Thymus (tissue), 2 donors: ENCODE data around the gene TXN. TPM values are rescaled to one million over a fixed set of nuclear protein-coding genes. Genes with fewer than 3 reads are reported as not detected.

Experiments used
- polyA plus RNA-seq: library from polyadenylated mRNA; stranded (reverse); fragments of 200-250 nt; gene quantifications from one replicate; pipeline ENCODE4 v1.2.3, GENCODE V29; 2013
- total RNA-seq: library from RNA; stranded (reverse); fragments of 120-200 nt; gene quantifications from one replicate; pipeline ENCODE4 v1.2.4, GENCODE V29; 2013
- donor health status: healthy.

TXN gene
- total and polyA plus RNA-seq, 2 donors = 320 to 448 TPM

Other genes with a start within 250 kb of the TXN start
- gene C9orf152, start 48.3 kb downstream of the TXN start, total RNA-seq = 0.05 TPM
- 0.23 TPM for gene C9orf152, start 48.3 kb downstream of the TXN start, polyA plus RNA-seq
- not detected for gene TXNDC8, start 81.4 kb upstream of the TXN start, total RNA-seq
- 0.02 TPM for gene TXNDC8, start 81.4 kb upstream of the TXN start, polyA plus RNA-seq